Measurements from ENCODE around the gene CYB5D1. TPM values are rescaled to one million over a fixed set of nuclear protein-coding genes. Genes with fewer than 3 reads are reported as not detected.

Gene CYB5D1
- total RNA-seq, 1 donor from 2014 or later = 26.5 TPM

- DNase-seq (ENCODE audit: low read depth) = peak; percentile 90
Observed at GRCh38 chr17:7844292-7845154, 13.3 kb upstream of the CYB5D1 start.

DNA sequence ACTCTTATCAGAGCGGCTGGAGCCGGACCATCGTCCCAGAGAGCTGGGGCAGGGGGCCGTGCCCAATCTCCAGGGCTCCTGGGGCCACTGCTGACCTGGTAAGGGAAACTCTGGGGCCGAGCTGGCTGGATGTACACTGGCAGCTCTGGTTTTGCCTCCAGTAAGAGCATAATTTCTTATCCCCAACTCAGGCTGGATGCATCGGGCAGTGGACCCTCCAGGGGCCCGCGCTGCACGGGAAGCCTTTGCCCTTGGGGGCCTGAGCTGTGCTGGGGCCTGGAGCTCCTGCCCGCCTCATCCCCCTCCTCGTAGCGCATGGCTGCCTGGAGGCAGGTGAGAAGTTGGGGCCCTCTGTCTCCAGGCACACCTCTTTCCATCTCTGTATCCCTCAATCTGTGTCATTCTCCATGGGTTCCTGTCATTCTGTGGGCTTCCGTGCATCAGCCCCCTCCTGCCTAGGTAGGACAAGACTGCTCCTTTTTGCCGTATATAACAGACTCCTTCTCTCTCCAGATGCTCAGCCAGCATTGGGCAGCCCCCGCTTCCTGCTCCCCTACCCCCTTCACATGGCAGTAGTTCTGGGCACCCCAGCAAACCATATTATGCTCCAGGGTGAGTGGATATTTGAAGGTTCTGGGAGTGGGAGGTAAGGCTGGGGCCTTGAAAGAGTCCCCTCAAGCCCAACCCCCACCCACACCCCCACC lies 12.3 kb upstream of the CYB5D1 start:
- no peak for DNase-seq (ENCODE audit: low read depth)

DNA sequence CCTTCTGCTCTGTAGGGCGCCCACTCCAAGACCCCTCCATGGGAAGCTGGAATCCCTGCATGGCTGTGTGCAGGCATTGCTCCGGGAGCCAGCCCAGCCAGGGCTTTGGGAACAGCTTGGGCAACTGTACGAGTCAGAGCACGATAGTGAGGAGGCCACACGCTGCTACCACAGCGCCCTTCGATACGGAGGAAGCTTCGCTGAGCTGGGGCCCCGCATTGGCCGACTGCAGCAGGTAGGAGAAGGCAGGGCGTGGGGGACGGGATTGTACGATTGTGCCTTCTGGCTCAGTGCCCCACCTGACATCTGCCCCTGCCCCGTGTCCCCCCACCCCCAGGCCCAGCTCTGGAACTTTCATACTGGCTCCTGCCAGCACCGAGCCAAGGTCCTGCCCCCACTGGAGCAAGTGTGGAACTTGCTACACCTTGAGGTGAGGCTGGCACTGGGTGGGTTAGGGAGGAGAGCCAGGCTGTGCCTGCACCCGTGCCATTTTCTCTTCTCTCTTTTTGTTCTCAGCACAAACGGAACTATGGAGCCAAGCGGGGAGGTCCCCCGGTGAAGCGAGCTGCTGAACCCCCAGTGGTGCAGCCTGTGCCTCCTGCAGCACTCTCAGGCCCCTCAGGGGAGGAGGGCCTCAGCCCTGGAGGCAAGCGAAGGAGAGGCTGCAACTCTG lies 11.6 kb upstream of the CYB5D1 start:
- DNase-seq (ENCODE audit: low read depth) = no peak

DNA sequence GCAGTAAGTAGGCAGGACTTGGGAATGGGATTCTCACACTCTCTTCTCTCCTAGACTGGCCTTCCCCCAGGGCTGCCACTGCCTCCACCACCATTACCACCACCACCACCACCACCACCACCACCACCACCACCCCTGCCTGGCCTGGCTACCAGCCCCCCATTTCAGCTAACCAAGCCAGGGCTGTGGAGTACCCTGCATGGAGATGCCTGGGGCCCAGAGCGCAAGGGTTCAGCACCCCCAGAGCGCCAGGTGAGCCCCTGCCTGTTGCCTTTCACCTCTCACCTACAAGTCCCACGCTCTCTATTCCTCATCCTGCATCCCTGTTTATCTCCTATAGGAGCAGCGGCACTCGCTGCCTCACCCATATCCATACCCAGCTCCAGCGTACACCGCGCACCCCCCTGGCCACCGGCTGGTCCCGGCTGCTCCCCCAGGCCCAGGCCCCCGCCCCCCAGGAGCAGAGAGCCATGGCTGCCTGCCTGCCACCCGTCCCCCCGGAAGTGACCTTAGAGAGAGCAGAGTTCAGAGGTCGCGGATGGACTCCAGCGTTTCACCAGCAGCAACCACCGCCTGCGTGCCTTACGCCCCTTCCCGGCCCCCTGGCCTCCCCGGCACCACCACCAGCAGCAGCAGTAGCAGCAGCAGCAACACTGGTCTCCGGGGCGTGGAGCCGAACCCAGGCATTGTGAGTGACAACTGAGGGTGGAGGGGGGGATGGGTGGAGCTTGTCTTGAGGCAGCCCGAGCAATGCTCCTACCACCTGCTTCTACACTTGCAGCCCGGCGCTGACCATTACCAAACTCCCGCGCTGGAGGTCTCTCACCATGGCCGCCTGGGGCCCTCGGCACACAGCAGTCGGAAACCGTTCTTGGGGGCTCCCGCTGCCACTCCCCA lies 10.8 kb upstream of the CYB5D1 start:
- DNase-seq (ENCODE audit: low read depth) = no peak

DNA sequence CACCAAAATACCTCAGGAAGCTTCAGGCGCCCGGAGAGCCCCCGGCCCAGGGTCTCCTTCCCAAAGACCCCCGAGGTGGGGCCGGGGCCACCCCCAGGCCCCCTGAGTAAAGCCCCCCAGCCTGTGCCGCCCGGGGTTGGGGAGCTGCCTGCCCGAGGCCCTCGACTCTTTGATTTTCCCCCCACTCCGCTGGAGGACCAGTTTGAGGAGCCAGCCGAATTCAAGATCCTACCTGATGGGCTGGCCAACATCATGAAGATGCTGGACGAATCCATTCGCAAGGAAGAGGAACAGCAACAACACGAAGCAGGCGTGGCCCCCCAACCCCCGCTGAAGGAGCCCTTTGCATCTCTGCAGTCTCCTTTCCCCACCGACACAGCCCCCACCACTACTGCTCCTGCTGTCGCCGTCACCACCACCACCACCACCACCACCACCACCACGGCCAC lies 9.6 kb upstream of the CYB5D1 start:
- no peak for DNase-seq (ENCODE audit: low read depth)

DNA sequence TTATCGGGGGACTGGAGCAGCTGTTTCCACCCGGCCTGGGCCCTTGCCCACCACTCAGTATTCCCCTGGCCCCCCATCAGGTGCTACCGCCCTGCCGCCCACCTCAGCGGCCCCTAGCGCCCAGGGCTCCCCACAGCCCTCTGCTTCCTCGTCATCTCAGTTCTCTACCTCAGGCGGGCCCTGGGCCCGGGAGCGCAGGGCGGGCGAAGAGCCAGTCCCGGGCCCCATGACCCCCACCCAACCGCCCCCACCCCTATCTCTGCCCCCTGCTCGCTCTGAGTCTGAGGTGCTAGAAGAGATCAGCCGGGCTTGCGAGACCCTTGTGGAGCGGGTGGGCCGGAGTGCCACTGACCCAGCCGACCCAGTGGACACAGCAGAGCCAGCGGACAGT lies 9.1 kb upstream of the CYB5D1 start:
- no peak for DNase-seq (ENCODE audit: low read depth)

- DNase-seq (ENCODE audit: low read depth) = no peak
Observed at GRCh38 chr17:7849130-7849750, 8.6 kb upstream of the CYB5D1 start.

- no peak for DNase-seq (ENCODE audit: low read depth)
Observed at GRCh38 chr17:7849751-7850504, 7.9 kb upstream of the CYB5D1 start.

- no peak for DNase-seq (ENCODE audit: low read depth)
Observed at GRCh38 chr17:7850701-7851437, 6.9 kb upstream of the CYB5D1 start.

DNA sequence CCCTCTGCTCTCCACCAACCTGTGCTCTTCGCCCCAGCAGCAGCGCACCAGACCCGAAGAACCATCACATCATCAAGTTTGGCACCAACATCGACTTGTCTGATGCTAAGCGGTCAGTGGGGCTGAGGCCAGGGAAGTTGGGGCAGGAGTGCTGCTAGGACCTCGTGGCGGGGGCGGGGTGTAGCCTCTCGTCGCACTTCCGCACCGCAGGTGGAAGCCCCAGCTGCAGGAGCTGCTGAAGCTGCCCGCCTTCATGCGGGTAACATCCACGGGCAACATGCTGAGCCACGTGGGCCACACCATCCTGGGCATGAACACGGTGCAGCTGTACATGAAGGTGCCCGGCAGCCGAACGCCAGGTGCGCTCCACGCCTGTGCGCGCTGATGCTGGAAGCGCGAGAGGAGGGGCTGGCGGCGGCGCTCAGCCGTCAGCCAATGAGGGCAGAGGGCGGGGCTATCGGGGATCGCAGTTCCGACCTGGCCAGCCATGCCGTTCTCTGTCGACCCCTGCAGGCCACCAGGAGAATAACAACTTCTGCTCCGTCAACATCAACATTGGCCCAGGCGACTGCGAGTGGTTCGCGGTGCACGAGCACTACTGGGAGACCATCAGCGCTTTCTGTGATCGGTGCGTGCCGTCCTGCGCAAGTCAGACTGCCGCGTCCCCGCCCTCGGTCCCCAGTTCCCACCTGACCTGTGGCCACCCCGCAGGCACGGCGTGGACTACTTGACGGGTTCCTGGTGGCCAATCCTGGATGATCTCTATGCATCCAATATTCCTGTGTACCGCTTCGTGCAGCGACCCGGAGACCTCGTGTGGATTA lies 6.2 kb upstream of the CYB5D1 start:
- peak; percentile 68 for DNase-seq (ENCODE audit: low read depth)

DNA sequence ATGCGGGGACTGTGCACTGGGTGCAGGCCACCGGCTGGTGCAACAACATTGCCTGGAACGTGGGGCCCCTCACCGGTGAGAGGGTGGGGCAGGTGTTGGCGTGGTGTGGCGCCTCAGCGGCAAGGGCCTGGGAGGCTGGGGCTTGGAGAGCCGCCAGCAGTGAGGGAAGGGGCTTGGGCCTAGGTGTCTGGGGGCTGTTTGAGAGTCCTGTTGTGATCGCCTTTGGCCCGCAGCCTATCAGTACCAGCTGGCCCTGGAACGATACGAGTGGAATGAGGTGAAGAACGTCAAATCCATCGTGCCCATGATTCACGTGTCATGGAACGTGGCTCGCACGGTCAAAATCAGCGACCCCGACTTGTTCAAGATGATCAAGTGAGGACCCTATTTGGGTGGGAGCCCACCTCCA lies 5.5 kb upstream of the CYB5D1 start:
- no peak for DNase-seq (ENCODE audit: low read depth)

DNA sequence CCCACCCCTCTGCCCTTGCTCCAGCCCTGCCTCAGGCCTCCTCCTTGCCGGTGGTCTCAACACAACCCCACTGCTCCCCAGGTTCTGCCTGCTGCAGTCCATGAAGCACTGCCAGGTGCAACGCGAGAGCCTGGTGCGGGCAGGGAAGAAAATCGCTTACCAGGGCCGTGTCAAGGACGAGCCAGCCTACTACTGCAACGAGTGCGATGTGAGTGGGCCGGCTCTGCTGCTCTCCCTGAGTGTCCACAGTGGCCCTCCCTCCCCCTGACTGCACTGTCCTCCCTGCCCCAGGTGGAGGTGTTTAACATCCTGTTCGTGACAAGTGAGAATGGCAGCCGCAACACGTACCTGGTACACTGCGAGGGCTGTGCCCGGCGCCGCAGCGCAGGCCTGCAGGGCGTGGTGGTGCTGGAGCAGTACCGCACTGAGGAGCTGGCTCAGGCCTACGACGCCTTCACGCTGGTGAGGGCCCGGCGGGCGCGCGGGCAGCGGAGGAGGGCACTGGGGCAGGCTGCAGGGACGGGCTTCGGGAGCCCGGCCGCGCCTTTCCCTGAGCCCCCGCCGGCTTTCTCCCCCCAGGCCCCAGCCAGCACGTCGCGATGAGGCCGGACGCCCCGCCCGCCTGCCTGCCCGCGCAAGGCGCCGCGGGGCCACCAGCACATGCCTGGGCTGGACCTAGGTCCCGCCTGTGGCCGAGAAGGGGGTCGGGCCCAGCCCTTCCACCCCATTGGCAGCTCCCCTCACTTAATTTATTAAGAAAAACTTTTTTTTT lies 4.7 kb upstream of the CYB5D1 start:
- DNase-seq (ENCODE audit: low read depth) = no peak

DNA sequence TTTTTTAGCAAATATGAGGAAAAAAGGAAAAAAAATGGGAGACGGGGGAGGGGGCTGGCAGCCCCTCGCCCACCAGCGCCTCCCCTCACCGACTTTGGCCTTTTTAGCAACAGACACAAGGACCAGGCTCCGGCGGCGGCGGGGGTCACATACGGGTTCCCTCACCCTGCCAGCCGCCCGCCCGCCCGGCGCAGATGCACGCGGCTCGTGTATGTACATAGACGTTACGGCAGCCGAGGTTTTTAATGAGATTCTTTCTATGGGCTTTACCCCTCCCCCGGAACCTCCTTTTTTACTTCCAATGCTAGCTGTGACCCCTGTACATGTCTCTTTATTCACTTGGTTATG lies 4.1 kb upstream of the CYB5D1 start:
- DNase-seq (ENCODE audit: low read depth) = no peak

- DNase-seq (ENCODE audit: low read depth) = no peak
Observed at GRCh38 chr17:7854078-7854777, 3.6 kb upstream of the CYB5D1 start.

DNA sequence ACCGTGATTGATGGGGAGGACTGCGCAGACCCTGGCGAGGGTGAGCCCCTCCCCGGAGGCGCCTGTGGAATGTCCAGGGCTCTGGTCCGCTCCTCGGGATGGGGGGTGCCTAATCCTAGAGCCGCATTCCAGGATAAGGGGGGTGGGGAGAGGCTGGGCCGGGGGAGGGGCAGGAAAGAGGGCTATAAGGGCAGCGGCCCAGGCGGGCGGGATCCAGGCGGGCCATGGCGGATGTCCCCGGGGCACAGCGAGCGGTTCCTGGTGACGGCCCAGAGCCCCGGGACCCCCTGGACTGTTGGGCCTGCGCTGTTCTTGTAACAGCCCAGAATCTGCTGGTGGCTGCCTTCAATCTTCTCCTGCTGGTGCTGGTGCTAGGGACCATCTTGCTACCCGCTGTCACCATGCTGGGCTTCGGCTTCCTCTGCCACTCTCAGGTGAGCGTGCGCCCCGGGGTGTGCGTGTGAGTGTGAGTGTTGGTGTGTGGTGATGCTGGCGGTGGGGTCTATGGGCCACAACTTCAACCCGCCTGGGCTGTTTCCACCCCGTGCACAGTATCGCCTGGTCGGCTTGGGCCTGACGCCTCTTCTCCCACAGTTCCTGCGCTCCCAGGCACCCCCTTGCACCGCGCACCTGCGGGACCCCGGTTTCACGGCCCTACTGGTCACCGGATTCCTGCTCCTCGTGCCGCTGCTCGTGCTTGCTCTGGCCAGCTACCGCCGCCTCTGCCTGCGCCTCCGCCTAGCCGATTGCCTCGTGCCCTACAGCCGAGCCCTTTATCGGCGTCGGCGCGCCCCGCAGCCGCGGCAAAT lies 2.7 kb upstream of the CYB5D1 start, which contains the start of gene TMEM88:
Gene TMEM88, plus strand, starts transcription at position 216 of the 809 bp plus-strand sequence. Its CDS starts 9 bp downstream, at position 225.
- no peak for DNase-seq (ENCODE audit: low read depth)

DNA sequence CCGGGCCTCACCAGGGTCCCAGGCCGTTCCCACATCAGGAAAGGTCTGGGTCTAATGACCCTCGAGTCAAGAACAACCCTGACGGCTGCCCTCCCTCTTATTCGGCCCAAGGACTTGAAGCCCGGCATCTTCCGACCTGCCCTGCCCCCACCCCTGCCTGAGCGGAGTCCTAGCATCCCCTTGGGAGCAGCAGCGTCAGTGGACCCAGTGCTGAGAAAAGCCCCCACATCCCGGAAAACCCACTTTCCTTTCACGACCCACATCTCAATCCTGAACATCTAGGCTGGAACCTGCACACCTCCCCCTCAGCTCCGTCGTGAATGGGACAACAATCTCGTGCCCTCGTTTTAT lies 2.2 kb upstream of the CYB5D1 start:
- no peak for DNase-seq (ENCODE audit: low read depth)

All from renal cortical epithelial cell (primary cell).